HG02981 (cell line): ENCODE measurements around the gene PLA2G15.

ENCODE experiments used
- ATAC-seq: cut with Tn5 transposase; IDR thresholded peaks from one replicate; pipeline ENCODE4 v1.9.1; 2021; ENCODE audit warnings: mild to moderate bottlenecking, moderate library complexity; ENCODE audit not compliant: unreplicated experiment

PLA2G15 gene

GRCh38 chr16:68292425-68292824 lies 47.3 kb downstream of the PLA2G15 start:
- no peak for ATAC-seq

- ATAC-seq = no peak
Observed at GRCh38 chr16:68296291-68296690, 51.1 kb downstream of the PLA2G15 start.

GRCh38 chr16:68296693-68297092 lies 51.5 kb downstream of the PLA2G15 start:
- ATAC-seq = no peak

- ATAC-seq = no peak
Observed at GRCh38 chr16:68297908-68298307, 52.7 kb downstream of the PLA2G15 start.

GRCh38 chr16:68298312-68298711 lies 53.1 kb downstream of the PLA2G15 start:
- ATAC-seq = no peak

GRCh38 chr16:68298907-68299561 lies 53.9 kb downstream of the PLA2G15 start:
- no peak for ATAC-seq

GRCh38 chr16:68299571-68300453 lies 54.6 kb downstream of the PLA2G15 start:
- no peak for ATAC-seq

- ATAC-seq = no peak
Observed at GRCh38 chr16:68300734-68301459, 55.7 kb downstream of the PLA2G15 start.

GRCh38 chr16:68306633-68307032 lies 61.5 kb downstream of the PLA2G15 start:
- ATAC-seq = no peak

GRCh38 chr16:68309799-68310198 lies 64.6 kb downstream of the PLA2G15 start:
- ATAC-seq = no peak

GRCh38 chr16:68310437-68310773 lies 65.2 kb downstream of the PLA2G15 start:
- ATAC-seq = peak; percentile 27
